T1000 (cell line): ENCODE measurements around the gene ABHD12.

Experiments
- DNase-seq: peaks from one replicate; lab custom pipeline; 2025; ENCODE audit warnings: mixed read lengths; lab: John Stamatoyannopoulos, UW

Gene ABHD12

DNA sequence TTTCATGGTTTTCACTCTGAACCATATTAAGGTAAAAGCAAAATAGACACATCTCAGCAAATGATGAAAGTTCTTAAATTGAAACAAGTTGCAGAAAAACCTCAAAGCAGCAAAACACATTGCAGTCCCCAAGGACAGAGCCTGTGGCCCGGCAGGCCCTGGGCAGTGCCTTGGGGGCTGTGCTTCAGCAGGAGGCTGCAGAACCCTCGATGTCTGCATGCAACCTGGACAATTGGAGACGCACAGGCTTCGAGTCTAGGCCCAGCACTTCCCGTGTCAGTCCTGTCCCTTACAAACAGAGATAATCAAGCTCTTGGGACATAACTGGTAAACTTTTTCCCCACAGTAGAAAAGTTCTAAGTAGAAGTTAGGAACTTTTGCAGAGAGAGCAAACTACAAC lies 133.5 kb downstream of the ABHD12 start:
- DNase-seq, result no peak

DNA sequence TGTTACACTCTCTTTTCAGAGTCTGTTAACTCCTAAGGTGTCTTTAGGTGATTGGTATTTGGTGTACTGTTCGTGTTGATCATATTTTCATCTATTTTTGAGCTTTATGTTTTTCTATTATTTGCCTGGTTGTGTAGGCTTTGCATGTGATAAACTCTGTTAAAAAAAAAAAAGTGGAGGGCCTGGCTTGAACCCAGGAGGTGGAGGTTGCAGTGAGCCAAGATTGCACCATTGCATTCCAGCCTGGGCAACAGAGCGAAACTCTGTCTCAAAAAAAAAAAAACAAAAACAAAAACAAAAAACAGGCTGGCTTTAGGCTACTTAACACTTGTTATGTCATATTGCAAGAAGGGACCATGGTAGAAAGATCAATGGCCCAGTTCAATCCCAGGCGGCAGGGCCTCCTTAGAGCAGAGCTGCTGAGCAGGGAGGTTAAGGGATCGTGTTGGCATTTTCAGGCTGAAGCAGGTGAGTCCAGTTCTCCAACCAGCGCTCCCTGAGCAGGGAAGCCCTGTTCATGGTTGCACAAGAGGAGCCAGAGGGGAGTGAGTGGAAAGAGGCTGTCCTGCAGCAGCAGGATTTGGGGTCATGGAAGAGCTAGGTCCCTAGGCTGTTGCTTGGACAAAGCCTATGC lies 134.3 kb downstream of the ABHD12 start:
- no peak for DNase-seq

DNA sequence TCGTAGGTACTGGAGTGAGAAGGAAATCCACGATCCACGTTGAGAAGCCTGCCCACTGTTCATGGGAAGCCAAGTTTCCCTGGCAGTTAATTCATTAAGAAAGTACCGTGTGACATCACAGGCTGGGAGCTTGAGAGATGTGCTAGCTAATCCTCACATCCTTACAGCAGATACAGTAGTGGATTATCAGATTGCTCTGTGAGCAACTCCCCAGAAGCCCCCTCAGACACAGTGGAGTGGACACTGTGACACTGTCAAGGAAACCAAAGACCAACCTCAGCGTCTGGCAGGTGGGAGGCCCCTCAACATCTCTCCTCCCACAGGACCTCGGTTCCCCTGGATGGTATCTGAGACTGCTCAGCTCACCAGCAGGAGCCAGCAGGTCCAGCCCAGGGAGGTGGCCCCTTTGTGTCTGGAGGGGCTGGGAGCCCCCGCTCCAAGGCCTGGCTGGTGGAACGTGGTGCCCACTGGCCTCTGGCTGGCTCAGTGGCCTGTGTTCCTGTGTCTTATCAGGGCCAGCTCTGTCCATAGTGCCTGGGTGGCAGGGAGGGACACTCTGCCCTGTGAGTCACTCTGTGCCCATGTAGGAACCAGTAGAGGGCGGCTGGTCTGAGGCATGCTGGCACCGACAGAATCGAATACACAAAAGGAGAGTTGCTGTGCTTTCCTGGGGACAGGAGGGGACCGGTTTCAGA lies 135.5 kb downstream of the ABHD12 start:
- no peak for DNase-seq

DNA sequence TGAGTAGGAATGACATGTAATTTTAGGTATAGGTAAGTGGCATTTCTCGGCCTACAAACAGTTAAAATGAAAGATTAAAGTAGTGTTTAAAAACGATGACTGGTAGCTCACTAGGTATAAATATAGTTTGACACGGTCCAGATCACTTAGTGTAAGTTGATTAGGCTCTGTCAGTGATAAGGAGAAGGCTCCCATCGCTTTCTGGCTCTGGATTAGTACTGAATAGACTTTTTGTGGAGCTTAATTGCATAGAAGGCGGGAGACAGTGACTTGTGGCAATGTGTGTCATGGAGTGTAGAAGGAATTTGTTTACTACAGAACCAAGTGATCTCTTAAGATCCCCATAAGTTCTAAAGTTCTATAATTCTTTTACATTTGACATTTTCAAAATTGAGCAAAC lies 136.1 kb downstream of the ABHD12 start:
- no peak for DNase-seq

DNA sequence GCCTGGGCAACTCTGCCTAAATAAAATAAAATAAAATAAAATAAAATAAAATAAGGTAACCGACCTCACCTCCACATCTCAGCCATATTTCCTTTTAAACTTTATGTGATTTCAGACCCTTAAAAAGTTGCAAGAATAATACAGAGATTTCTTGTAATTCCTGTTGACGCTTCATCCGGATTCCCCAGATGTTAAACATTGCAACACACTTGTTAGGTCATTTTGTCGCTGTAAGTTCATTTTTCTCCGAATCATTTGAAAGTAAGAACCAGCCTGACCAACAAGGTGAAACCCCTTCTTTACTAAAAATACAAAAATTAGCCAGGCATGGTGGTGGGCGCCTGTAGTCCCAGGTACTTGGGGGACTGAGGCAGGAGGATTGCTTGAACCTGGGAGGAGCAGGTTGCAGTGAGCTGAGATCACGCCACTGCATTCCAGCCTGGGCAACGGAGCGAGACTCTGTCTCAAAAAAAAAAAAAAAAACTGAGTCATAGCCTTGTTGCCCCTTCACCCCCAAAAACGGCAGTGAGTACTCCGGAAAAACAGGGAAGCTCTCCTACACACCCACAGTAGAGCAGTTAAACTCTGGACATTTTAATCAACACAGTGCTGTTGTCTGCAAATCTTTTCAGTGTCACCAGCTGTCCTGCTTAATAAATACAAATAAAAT lies 136.9 kb downstream of the ABHD12 start:
- no peak for DNase-seq

DNA sequence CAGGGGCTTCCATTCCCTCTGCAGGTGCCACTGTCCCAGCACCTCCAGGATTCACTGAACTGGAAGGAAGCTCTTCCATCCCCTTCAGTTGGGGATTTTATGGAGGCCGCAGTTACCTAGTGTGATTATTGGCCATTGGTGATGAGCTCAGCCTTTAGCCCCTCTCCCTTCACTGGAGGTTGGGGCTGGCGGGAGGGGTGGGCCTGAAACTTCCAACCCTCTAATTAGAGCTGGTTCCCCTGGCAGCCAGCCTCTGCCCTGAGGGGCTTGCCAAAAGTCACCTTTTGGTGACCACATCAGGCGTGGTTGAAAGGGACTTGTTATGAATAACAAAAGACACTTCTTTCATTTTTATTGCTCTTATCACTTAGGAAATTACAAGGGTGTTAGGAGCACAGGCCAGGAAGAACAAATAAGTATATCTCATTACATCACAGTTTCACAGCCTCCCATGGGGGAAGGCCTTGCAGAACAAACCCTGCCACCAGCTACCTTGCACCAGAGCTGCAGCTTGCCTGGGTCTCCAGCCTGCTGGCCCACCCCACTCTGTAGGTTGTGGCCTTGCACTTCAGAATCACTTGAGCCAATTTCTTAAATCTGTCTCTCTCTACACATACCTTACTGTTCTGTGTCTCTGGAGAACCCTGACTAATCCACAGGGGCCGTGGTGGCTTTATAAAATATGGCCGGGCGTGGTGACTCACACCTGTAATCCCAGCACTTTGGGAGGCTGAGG lies 137.8 kb downstream of the ABHD12 start:
- no peak for DNase-seq

DNA sequence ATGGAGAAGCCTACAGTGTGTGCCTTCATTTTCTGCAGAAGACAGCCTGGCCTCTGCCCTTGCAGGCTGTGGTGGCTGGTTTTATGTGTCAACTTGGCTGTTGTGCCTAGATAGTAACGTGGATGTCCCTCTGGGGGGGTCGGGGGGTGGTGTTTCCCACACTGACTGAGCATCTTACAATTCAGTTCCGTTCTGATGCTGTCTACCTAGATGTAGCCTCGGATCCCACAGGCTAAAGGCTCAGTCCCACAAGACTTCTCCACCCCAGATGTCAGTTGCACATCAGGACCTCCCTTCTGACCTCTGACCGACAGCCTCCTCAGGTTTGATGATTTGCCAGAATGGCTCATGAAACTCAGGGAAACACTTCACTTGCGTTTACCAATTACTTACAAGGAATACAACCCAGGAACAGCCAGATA lies 138.4 kb downstream of the ABHD12 start:
- DNase-seq, result no peak

DNA sequence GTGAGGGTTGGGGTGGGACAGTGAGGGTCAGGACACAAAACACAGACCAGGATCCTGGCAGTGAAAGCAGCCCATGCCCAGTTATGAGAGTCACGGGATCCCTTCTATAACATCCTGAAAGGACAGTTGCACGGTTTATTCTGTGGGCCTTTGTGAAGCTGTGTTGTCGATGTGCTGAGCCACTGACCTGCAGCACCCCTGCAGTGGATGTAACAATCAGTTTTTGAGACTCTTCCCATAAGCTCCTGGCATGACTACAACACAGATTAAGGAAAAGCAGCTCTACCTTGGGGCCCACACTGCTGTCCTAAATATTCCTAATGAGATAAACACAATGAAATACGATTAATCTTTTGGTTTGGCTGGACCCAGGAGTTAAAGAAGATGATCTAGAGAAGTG lies 139.1 kb downstream of the ABHD12 start:
- DNase-seq, result no peak

DNA sequence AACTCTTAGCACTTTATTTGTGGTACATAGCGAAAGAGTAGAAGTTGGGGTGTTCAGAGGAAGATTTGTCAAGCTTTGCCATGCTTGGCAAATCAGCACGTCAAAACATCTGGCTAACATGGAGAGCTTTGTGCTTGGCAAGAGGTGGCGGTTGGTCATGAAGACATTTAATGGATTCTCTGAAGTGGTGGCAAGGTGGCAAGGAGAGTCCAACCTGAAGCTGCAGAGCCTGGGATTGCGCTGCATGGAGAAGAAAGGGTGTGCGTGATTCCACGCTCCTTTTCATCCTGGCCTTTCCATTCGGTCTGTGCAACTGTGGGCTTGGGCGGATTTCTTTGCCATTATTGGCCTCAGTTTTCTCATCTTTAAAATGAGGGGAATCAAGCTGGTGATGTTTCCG lies 139.6 kb downstream of the ABHD12 start:
- DNase-seq, result no peak

DNA sequence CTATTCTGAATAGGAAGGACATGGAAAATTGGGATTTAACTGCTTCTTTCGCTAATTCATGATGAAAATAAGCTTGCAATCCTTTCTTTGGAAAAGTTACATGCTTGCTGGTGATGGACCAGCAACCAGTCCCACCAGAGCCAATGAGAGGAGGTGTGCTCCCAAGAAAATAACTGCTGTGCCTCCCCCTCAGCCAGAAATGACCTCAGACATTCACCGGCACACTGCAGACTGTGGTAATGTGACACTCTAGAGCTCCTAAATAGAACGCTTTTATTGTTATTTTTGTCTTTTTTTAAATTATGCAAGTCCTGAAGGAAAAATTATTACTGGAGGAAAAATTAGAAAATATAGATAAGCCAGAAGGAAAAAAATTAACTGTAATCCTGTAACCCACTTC lies 140.1 kb downstream of the ABHD12 start:
- no peak for DNase-seq
